Thyroid gland (tissue), 4 donors: Measurements from ENCODE around the gene TTC21A. TPM values are rescaled to one million over a fixed set of nuclear protein-coding genes. Genes with fewer than 3 reads are reported as not detected.
A peak's percentile ranks its signal among the peaks of the same experiment; 100 is the strongest.

Source experiments
- DNase-seq, 2 donors: peaks; one replicate each; pipeline ENCODE4 v3.0.0-alpha.2; 2019
- H3K27ac ChIP-seq, 3 donors: fragments of 200-600 bp; sonication (generic); 1 replicate in 2 of 3; 2 replicates in 1 of 3; pipeline ENCODE4 v1.5.1; 2016 to 2019; ENCODE audit warnings: mild to moderate bottlenecking in 1 of 3, moderate library complexity in 1 of 3
- H3K27me3 ChIP-seq: fragments of 200-600 bp; sonication (generic); one replicate; pipeline ENCODE4 v1.5.1; 2019
- H3K36me3 ChIP-seq, 2 donors: fragments of 200-600 bp; sonication (generic); one replicate each; pipeline ENCODE4 v1.5.1; 2016 to 2019
- H3K4me1 ChIP-seq, 2 donors: fragments of 200-600 bp; sonication (generic); one replicate each; pipeline ENCODE4 v1.5.1; 2017 to 2019
- H3K4me3 ChIP-seq, 3 donors: fragments of 200-600 bp; sonication (generic); replicated peaks in 1 of 3; 1 replicate in 2 of 3; 2 replicates in 1 of 3; pipeline ENCODE4 v1.5.1; 2016; ENCODE audit warnings: mild to moderate bottlenecking in 1 of 3
- H3K9me3 ChIP-seq: fragments of 200-600 bp; sonication (generic); one replicate; pipeline ENCODE4 v1.5.1; 2017
- POLR2A ChIP-seq, 2 donors: fragments of 450-650 bp; IDR thresholded peaks; one replicate each; pipeline ENCODE4 v1.6.1; 2017; ENCODE audit warnings: antibody characterized with exemption in 2 of 2, mild to moderate bottlenecking in 2 of 2, moderate library complexity in 1 of 2
- WGBS, 2 donors: methylation state at CpG; one replicate each; pipeline ENCODE4 v1.1.5; 2017; 5-methylcytosine and 5-hydroxymethylcytosine counted together
- intact Hi-C: fragments of 100-400 bp; cut with DNase I; formaldehyde crosslinking; loops from one replicate; pipeline ENCODE4 v1.15.1; 2023
- total RNA-seq, 4 donors: library from RNA; depleted of rRNA; stranded (reverse); fragments of >200 nt; gene quantifications; one replicate each; pipeline ENCODE4 v1.2.3, GENCODE V29; 2016
- TF ChIP-seq, protein P1 (sequence below), 6 experiments: fragments of 200-600 bp in 3 of 6; fragments of 450-650 bp in 3 of 6; sonication (generic) in 3 of 6; IDR thresholded peaks; one replicate each; pipeline ENCODE4 v1.5.1; 2016 to 2019; ENCODE audit warnings: antibody characterized with exemption in 6 of 6, mild to moderate bottlenecking in 2 of 6, inconsistent platforms in 1 of 6, moderate library complexity in 1 of 6

Gene TTC21A
- total RNA-seq, 4 donors from 2014 or later: 8.9 to 17.8 (median 11.7) TPM

DNA sequence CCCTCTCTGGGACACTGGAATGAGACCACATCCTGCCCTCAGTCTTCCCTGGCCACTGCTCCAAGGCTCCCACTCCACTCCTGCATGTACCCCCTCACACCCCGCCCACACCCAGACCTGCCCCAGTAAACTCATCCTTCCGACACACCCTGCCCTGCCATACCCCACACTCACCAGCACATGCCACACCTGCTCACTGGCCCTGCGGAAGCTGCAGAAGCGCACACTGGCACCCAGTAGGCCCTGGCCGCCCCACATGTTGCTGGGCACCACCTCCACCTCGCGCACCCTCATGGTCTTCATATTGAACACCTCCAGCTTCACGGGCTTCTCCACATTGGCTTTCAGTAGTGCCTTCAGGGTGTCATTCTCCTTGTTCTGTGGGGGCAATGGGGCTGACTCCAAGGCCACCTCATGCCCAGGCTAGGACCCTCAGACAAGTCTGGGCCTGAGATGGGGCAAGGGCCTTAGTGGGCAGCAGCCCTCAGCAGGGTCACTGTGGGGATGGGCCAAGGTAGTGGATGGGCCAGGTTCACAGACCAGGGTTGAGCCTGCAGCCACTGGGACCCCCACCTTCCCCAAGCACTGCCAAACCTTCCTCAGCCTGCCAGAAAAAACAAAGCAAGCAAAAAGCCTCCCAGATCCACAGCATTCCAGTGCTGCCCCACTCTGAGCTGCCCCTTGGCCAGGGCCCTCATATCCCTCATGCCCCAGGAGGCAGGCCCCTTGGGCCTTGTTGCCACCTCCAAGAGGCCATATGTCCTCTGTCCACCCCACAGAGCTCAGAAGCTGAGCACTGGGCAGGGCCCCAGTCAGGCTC lies 4.8 kb upstream of the TTC21A start:
- 96 to 97% methylated on average over 8 of the region's 8 CpGs for WGBS, 2 donors
- intact Hi-C loops: no loop called here
- no peak for DNase-seq

DNA sequence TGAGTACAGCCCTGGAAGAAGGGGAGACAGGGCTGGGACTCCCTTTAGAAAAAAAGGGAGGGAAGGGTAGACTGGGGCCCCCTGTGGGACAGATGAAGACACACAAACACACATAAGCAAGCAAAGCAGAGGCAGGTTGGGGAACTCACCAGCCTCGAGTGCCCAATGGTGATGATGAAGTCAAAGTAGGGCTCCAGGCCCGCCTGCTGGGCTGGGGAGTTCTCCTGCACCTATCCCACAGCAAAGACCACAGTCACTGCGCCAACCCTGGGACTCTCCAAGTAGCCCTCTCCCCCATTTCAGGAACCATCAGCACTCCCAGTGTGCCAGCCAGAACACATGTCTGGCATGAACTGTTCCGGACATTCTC lies 4.2 kb upstream of the TTC21A start:
- no peak overlapping the region for H3K27ac ChIP-seq
- no peaks in the 10 kb centered on the region for H3K9me3 ChIP-seq
- peaks cover 34 to 46% of the 10 kb centered on the region in 2 donors for H3K4me1 ChIP-seq
- peaks cover 18 to 20% of the 10 kb centered on the region in 2 donors for H3K36me3 ChIP-seq
- H3K4me3 ChIP-seq: no peak overlapping the region
- DNase-seq: no peak
- H3K27me3 ChIP-seq: no peaks in the 10 kb centered on the region
- 72 to 74% methylated on average over 4 of the region's 4 CpGs for WGBS, 2 donors
- intact Hi-C loops: no loop called here
- no peak for TF ChIP-seq POLR2A (IDR thresholded peaks at IDR 0.05)
- TF ChIP-seq, protein P1, sequence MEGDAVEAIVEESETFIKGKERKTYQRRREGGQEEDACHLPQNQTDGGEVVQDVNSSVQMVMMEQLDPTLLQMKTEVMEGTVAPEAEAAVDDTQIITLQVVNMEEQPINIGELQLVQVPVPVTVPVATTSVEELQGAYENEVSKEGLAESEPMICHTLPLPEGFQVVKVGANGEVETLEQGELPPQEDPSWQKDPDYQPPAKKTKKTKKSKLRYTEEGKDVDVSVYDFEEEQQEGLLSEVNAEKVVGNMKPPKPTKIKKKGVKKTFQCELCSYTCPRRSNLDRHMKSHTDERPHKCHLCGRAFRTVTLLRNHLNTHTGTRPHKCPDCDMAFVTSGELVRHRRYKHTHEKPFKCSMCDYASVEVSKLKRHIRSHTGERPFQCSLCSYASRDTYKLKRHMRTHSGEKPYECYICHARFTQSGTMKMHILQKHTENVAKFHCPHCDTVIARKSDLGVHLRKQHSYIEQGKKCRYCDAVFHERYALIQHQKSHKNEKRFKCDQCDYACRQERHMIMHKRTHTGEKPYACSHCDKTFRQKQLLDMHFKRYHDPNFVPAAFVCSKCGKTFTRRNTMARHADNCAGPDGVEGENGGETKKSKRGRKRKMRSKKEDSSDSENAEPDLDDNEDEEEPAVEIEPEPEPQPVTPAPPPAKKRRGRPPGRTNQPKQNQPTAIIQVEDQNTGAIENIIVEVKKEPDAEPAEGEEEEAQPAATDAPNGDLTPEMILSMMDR (IDR thresholded peaks at IDR 0.05): no peak

More for the DNA sequence above, 4.8 kb upstream of the TTC21A start:
- H3K4me3 ChIP-seq: no peak overlapping the region
- peaks cover 24 to 26% of the 10 kb centered on the region in 2 donors for H3K36me3 ChIP-seq
- no peaks in the 10 kb centered on the region for H3K9me3 ChIP-seq
- H3K4me1 ChIP-seq: peaks cover 29 to 42% of the 10 kb centered on the region in 2 donors
- no peaks in the 10 kb centered on the region for H3K27me3 ChIP-seq
- no peak overlapping the region for H3K27ac ChIP-seq
- TF ChIP-seq POLR2A (IDR thresholded peaks at IDR 0.05): no peak
- TF ChIP-seq, protein P1 (IDR thresholded peaks at IDR 0.05): no peak

DNA sequence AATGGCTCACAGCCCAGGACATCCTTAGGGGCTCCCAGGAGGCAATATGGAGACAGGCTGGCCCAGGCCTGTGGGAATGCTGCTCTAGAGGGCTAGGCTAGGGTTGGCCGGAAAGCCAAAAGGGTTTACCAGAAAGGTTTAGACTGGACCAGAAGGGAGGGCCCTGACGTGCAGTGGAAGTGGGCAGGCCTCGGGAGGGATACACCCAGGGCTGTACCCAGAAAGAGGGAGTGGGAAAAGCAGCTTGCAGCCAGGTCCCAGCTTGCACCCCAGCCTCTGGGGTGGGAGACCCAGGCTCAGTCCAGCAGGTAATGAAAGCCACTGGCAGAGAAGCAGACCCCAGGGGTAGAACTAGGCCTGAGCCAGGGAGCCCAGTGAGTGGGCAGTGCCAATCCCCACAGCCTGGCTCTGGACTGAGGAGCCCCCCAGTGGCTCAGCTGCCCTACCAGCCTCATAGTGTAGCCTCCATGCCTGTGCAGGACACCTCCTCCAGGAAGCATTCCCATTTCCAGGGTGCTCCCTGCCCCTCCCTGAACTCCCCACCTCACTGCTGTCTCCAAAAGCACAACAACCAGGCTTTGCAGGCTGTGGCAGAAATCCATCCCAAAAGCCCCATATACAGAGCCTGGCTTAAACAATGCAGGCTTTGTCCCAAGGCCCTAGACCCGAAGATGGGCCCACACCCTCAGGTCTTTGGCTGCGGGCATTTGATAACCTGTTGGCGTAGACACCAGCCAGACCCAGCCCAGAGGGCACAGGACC lies 3.5 kb upstream of the TTC21A start:
- H3K9me3 ChIP-seq: no peaks in the 10 kb centered on the region
- peaks cover 12 to 14% of the 10 kb centered on the region in 2 donors for H3K36me3 ChIP-seq
- H3K4me3 ChIP-seq: no peak overlapping the region
- H3K27ac ChIP-seq: no peak overlapping the region
- 83 to 90% methylated on average over 3 to 6 of the region's 6 CpGs for WGBS, 2 donors
- peaks cover 35 to 48% of the 10 kb centered on the region in 2 donors for H3K4me1 ChIP-seq
- intact Hi-C loops: no loop called here
- DNase-seq: no peak
- TF ChIP-seq, protein P1 (IDR thresholded peaks at IDR 0.05): no peak
- no peak for TF ChIP-seq POLR2A (IDR thresholded peaks at IDR 0.05)
- H3K27me3 ChIP-seq: no peaks in the 10 kb centered on the region

DNA sequence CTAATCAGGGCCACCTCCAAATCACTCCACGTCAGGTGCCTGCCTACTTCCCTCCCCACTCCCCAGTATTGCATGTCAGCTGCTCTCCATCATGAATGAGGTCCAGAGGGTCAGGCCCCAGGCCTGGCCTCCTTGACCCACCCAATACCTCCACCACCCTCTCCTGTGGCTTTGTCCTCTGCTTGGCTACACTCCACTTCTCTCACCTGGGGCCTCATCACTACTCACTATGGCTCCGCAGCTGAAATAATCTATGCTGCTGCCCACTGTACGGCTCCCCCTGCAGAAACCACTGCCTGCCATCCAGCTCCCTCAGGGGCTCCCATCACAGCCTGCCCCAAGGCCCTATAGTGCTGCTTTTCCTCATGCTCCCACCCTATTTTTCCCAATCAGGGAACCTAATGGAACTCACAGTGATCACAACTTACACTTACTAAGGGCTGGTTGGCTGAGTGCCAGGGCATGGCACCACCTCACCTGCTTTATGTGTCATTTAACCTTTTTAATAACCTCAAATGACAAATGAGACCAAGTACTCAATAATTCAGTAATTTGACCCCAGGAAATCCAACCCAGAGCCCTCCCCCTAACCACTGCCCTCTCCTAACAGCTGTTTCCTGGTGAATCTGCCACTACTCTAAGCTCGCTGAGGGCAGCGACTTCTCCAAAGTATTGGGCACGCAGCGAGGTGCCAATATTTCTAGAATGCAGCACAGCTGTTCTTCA lies 2.4 kb upstream of the TTC21A start:
- intact Hi-C loops: no loop called here
- DNase-seq: peak in 1 of 2 donors; percentile 17
- TF ChIP-seq POLR2A (IDR thresholded peaks at IDR 0.05): no peak
- TF ChIP-seq, protein P1 (IDR thresholded peaks at IDR 0.05): no peak
- Histone ChIP-seq H3K9me3 (no peaks in the 10 kb centered on the region), H3K4me1 (peaks cover 35 to 48% of the 10 kb centered on the region in 2 donors), H3K27me3 (no peaks in the 10 kb centered on the region), H3K27ac (no peak overlapping the region), H3K36me3 (peaks cover under 1 to 2% of the 10 kb centered on the region in 2 donors), H3K4me3 (no peak overlapping the region)
- 83 to 90% methylated on average over 6 of the region's 7 CpGs for WGBS, 2 donors
